ENCODE results near the gene NUDT3.

- TF ChIP-seq, protein P1, sequence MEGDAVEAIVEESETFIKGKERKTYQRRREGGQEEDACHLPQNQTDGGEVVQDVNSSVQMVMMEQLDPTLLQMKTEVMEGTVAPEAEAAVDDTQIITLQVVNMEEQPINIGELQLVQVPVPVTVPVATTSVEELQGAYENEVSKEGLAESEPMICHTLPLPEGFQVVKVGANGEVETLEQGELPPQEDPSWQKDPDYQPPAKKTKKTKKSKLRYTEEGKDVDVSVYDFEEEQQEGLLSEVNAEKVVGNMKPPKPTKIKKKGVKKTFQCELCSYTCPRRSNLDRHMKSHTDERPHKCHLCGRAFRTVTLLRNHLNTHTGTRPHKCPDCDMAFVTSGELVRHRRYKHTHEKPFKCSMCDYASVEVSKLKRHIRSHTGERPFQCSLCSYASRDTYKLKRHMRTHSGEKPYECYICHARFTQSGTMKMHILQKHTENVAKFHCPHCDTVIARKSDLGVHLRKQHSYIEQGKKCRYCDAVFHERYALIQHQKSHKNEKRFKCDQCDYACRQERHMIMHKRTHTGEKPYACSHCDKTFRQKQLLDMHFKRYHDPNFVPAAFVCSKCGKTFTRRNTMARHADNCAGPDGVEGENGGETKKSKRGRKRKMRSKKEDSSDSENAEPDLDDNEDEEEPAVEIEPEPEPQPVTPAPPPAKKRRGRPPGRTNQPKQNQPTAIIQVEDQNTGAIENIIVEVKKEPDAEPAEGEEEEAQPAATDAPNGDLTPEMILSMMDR (IDR thresholded peaks at IDR 0.05; ENCODE audit: low read depth, low read length), result no peak
- no peak for TF ChIP-seq EZH2phosphoT487 (IDR thresholded peaks at IDR 0.05; ENCODE audit: low read depth)
Measured at GRCh38 chr6:34325633-34326032, 66.8 kb downstream of the NUDT3 start.

Measured in OCI-LY3 (cell line).